ENCODE measurements around the gene MKRN2. TPM values are rescaled to one million over a fixed set of nuclear protein-coding genes. Genes with fewer than 3 reads are reported as not detected.

The MKRN2 gene
- total and polyA plus RNA-seq, 2 of the 8 experiments (the other 6 are each of a cell fraction or from before 2014, with no cell fraction given): 15.3 to 17.6 TPM

GRCh38 chr3:12627370-12627769, 70.5 kb downstream of the MKRN2 start (continued):
- TF ChIP-seq CHD7 (IDR thresholded peaks at IDR 0.05; ENCODE audit: insufficient replicate concordance, low read length) (no peak), HDAC6 (IDR thresholded peaks at IDR 0.05; ENCODE audit: low read depth, low read length) (no peak), ATF2 (IDR thresholded peaks at IDR 0.05; ENCODE audit: low read length) (no peak), ASH2L (IDR thresholded peaks at IDR 0.05; ENCODE audit: low read length) (no peak), EZH2 (IDR thresholded peaks at IDR 0.05; ENCODE audit: low read depth, low read length, severe bottlenecking) (no peak), BCL11A (IDR thresholded peaks at IDR 0.05; ENCODE audit: low read depth in 2 of 2, low read length in 2 of 2) (no peak), USF2 (IDR thresholded peaks at IDR 0.05; ENCODE audit: low read length) (no peak), E2F6 (IDR thresholded peaks at IDR 0.05) (no peak)
